NOMO-1 treated with dmso at 0.1 percent for 144 hours (cell line): Measurements from ENCODE around the gene FGGY.
"Not testable (repeated sequence)": the region's sequence is repeated elsewhere in the genome, so short reads cannot be mapped to it uniquely, and the experiment has no call there.

ENCODE experiments used
- DNase-seq: peaks from one replicate; lab custom pipeline; 2025; ENCODE audit not compliant: unreplicated experiment; lab: John Stamatoyannopoulos, UW

The FGGY gene, protein sequence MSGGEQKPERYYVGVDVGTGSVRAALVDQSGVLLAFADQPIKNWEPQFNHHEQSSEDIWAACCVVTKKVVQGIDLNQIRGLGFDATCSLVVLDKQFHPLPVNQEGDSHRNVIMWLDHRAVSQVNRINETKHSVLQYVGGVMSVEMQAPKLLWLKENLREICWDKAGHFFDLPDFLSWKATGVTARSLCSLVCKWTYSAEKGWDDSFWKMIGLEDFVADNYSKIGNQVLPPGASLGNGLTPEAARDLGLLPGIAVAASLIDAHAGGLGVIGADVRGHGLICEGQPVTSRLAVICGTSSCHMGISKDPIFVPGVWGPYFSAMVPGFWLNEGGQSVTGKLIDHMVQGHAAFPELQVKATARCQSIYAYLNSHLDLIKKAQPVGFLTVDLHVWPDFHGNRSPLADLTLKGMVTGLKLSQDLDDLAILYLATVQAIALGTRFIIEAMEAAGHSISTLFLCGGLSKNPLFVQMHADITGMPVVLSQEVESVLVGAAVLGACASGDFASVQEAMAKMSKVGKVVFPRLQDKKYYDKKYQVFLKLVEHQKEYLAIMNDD

DNA sequence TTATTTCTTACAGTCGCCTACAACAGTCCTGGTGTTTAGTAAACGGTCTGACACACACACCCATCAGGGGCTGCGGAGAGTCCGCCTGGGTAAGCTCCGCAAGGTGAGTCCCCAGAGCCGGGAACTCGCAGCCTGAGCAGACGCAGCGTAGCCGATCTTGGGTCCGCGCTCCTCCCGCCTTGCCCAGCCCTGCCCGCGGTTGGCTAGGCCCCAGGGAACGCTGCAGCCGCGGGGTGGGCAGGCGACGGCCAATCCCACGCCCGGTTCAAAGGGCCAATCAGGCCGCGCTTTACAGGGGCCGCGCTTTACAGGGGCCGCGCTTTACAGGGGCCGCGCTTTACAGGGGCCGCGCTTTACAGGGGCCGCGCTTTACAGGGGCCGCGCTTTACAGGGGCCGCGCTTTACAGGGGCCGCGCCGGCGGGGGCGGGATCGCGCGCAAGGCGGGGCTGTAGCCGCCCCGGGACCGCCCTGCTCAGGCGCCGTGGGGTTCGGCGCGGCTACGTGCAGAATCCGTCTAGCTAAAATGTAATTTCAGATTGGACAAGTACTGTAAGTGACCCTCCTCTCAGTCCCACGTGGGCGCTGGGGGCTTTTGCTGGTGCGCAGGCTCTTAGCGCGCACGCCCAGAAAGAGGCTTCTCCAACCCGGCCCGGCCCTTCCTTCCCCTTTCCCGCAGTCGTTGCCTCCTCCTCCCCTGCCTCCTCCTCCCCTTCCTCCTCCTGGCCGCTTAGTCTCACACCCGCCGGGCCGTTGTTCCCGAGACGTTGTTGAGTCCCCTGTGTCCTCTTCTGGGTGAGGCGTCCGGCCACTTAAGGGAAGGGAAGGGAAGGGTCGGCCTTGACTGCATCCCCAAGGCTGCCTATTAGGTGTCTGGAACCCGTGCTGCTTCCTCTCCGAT lies at the start of gene FGGY:
Gene FGGY, plus strand, starts transcription at position 737 of the 899 bp plus-strand sequence. CDS start 24,456 bp downstream, outside the sequence.
- peak; percentile 97 for DNase-seq

DNA sequence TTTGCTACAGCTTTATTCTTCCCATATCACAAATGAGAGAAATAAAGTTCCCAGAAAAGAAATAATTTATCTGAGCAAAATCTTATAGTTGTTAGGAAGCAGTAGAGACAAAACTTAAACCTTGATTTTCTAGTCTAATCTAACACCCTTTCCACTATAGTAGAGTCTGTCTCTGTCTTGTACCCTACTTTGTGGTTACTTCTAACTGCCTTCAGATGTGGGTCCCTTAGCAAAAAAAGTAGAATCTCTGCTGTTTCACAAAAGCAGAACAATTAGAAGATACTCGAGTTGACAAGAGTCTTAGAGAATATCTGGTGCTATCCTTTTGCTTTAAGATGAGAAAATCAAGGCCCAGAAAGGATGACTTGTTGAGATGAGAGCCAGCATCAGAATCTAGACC lies 48.1 kb upstream of the FGGY start:
- DNase-seq: no peak

DNA sequence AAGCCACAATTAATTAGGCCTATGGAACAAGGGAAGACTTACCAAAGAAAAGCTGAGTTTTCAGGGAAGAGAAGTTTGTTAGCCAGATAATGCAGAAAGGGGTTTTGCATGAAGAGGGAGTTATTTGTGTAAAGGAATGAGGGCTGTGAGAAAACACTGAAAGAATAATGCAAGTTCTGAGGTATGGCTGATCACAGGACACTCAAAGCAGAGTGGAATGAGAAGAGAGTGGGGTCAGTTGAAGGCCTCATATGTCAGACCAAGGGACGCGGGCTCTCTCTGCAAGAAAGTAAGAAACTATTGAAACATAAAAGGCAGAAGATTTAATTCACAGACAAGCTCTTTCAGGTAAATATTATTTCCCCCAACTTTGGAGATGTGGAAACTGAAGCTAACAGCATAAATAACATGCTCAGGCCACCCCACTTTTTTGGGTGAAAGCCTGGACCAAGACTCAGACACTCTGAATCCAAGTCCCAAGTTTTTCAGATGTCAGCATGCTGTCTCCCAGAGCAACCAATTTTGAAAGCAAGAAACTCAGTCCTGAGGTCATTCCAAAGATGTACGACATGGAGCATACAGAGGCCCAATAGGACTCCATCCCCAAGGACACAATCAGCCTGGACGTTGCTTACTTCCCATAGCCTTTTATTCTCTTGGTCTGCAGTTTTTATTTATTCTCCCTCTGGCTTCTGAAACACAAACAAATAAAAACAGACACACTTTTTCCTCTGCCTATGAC lies 47.3 kb upstream of the FGGY start:
- DNase-seq: no peak

DNA sequence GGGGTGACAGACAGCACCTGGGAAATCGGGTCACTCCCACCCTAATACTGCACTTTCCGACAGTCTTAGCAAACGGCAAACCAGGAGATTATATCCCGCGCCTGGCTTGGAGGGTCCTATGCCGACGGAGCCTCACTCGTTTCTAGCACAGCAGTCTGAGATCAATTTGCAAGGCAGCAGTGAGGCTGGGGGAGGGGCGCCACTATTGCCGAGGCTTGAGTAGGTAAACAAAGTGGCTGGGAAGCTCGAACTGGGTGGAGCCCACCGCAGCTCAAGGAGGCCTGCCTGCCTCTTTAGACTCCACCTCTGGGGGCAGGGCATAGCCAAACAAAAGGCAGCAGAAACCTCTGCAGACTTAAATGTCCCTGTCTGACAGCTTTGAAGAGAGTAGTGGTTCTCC lies 45.8 kb upstream of the FGGY start:
- not testable (repeated sequence) for DNase-seq

DNA sequence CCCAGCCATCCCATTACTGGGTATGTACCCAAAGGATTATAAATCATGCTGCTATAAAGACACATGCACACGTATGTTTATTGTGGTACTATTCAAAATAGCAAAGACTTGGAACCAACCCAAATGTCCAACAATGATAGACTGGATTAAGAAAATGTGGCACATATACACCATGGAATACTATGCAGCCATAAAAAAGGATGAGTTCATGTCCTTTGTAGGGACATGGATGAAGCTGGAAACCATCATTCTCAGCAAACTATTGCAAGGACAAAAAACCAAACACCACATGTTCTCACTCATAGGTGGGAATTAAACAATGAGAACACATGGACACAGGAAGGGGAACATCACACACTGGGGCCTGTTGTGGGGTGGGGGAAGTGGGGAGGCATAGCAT lies 40.5 kb upstream of the FGGY start:
- DNase-seq: not testable (repeated sequence)

DNA sequence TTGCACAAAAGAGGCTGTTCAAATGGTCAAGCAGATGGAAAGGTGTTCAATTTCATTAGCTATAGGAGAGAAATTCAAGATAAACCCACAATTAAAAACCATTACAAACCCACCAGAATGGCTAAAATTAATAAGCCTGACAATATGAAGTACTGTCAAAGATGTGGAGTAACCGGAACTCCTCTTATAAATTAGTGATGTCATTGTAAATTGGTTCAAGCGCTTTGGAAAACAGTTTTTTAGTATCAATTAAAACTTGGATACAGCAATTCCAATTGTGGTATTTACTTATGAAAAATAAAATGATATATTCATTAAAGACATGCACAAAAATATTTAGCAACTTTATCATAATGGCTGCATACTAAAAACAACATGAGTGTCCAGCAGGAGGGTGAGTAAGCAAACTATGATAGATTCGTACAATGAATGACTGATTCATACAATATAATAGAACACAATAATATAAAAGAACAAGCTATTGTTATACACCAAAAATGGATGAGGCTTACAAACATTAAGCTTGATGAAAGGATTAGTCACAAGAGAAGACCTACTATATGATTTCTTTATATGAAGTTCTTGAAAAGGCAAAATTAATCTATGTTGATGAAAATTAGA lies 38.4 kb upstream of the FGGY start:
- DNase-seq: no peak

DNA sequence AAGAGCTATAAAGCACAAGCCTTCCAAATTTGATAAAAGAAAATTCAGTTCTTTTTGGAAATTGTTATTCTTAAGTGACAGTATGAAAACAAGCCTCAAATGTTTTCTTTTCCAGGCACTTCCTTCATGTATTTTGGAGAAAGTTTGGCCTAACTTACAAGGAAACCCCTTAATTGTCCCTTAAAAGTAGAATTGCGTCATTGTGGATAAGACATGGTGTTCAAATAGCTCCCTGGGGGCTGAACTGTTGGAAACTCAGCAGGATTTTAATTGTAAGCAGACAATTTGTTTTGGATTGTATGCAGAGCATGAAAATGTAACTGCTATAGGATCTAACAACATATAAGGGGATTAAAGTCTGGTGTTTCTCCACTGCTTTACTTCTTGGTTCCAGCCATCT lies 35.4 kb upstream of the FGGY start:
- DNase-seq: no peak

DNA sequence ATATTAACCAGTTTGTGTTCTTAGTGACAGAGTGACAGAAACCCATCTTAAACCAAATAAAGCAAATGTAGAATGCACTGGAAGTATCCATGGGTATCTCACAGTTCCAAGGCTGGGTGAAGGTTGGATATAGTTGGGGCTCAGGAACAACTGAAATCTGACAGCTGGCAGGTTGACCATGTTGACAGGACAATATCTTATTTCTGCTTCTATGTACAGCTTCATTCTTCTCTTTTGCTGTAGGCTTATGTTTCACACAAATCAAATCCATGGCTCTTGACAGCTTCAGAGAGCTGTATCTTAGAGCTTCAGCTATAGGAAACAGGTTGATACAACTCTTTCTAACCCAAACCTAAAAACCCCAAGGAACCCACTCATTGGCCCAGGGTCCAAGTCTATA lies 34.3 kb upstream of the FGGY start:
- DNase-seq: no peak

DNA sequence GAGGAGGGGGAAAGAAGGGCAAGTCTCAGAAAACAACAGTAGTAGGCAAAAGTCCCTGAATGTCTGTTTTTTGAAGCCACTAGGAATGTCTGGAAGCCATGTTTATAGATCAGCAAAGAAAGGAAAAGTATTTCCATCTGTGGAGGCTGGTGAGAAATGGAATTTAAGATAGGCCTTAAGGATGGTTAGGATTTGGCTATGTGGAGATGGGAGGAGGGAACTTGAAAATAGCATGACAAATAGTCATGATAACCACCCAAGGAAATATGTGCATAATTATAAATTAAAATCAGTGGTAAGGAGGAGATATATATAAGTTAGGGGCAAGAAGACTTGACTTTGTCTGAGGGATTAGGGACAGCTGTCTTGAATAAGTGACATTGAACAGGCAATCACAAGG lies 33.8 kb upstream of the FGGY start:
- DNase-seq: no peak

DNA sequence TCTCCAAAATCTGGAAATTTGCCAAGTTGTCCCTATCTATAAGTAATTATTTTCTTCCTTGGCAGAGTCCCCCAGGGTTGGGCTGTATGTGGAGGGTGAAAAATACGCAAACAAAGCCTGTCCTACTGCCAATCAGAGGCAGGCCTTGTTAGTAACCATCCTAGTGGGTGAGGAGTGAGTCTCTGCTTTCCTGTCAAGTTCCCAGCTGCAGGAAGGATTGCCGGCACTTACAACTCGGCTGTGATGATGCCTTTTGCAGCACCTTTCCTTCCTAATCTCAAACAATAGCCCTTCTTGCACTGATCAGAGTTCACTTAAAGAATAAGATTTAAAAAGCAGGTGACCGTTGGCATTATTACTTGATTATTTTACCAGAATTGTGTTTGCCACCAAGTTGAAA lies 31.3 kb upstream of the FGGY start:
- DNase-seq: no peak

DNA sequence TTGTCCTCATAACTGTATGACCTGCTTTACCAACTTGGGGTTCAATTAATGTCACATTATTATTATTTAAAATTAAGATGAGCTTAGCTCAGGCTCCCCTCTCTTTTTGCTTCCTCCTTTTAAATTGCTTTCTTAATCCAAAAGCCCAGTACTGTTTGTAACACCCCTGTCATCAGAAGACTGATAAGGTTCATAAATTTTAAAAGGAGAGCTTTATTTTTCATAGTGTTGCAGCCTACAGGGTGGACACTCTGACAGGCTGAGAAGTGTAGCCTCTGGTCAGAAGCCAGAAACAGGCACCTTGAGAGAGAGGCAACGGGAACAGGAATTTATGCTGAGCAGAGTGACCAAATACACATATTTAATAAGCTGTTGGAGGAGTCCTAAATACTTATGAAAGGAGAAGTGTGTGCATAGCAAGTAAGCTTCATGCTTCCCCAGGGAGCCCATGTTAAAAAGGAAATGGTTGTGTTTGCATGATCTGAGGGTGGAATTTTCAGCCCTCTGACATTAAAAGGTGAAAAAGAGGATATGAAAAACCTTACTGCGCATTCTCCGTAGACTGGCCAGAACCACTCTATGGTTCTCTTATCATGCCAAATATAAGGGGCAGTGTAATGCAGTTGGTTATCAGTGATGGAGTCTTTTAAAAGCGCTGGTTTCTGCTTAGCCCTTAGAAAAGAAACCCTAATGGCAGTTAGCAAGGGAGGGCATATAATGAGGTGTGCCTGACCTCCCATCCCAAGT lies 30.5 kb upstream of the FGGY start:
- peak; percentile 52 for DNase-seq

DNA sequence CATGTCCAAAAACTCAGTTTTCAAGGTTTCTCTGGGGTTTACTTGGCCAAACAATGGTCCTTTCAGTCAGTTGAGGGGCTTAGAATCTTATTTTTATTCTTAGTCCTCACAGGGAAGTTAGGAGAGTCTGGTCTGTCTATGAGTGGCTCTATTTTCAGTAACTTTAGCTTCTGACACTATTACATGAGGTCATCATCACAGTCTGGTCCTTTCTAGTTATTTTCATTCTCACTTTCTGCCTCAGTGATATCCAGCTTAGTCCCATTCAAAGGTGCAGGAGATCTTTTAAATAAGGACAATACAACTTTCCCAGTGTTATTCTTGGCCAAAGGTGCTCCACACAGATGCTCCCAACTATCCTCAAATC lies 30.0 kb upstream of the FGGY start:
- no peak for DNase-seq

DNA sequence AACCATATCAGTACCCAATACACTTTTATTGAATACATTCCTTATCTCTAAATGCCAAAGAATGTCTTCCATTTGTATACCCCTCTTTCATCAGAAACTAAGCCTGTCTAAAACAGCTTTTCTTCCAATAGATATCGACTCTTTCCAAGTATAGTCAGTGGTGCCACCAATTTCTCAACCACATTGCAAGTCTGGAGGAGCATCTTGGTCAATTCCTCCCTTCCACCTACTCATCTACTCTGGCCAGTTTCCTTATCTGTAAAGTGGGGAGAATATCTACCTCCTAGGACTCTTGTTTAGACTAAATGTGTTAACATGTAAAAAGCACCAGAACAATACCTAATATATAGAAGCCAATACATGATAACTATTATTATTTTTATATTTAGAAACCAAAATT lies 28.5 kb upstream of the FGGY start:
- no peak for DNase-seq

DNA sequence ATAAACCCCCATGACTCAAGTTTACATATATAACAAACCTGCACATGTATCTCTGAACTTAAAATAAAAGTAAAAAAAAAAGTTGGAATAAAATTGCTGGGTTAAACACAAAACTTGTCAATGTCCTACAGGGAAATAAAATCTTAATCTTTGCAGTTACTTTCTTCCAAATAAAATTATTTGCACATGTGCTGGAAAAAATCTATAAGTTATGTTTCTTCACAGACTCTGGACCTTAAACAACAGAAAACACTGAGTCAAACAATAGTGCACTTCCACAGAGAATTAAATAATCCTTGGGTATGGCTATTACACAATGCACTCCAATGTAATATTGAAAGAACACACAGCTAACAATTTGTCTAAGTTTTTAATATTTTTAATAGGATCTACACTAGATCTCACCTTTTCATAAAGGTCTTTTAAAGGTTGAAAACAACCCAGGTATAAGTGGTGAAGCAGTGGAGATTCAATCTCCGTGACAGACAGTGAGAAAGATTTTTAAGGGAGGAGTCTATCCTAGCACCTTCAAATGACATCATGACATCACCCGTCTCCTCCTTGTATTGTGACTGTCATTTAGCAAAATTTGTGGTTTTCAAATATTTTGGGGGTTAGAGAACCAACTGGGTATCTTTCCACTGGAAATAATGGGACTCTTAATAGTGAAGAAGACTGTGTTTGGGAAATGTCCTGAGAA lies 25.2 kb upstream of the FGGY start:
- DNase-seq: no peak

DNA sequence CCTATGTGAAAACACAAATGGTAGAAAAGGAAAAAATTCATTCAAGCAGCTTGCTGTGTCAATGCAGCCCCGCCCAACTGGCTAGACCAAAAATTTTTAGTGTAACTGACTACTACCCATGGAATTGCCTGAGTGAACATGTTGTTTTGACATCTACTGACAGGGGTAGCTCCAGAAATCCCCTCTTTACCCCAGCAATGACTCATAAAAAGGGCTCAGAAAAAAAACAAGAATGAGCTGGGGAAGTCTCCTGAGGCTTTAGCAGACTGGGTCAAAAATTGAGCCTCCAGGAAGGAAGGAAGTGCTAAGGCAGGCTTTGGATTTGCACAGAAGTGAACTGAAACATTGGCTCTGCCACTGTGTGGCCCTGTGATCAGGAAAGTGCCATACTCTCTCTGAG lies 24.4 kb upstream of the FGGY start:
- DNase-seq: no peak

DNA sequence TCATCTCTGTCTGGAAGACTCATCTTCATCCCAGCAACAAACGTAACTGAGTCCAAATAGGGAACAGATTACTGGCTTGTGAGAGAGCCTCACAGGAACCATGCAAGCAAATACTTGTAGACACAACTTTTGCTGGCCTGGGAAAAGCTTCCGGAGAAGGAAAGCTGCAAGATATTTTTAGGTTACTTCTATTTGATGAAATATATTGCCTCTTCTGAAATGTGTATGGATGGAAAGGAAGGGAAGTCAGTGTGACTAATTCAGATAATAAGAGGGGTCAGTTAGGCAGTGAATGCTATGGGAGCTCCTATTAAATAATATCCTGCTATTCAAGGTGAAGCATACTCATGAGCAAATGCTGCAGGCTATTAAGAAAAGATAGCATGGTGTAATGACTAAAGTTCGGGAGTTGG lies 20.4 kb upstream of the FGGY start:
- no peak for DNase-seq

DNA sequence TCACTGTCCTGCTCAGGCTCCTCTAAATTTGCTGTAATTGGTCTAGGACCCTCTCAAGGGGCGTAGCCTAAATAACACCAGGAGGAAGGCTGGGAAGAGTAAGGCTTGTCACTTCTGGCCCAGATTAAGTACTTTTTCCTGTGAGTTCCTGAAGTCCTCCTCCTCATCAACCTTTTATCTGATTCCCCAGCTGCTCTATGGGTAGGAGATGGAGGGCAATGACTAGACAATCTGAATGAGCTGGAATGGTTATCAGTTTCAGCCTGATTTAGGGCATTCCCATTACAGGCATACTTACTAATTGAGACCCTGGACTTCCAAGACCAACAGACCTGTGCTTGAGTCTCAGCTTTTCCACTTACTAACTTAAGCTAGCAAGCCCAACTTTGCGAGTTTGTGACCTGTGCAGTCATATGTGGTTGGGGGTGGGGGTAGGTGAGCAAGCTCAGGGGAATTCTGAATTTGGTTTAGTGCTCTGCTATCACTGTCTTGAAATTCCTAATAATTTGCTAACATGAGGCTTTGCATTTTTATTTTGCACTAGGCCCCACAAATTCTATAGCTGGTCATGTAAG lies 18.0 kb upstream of the FGGY start:
- DNase-seq: no peak

DNA sequence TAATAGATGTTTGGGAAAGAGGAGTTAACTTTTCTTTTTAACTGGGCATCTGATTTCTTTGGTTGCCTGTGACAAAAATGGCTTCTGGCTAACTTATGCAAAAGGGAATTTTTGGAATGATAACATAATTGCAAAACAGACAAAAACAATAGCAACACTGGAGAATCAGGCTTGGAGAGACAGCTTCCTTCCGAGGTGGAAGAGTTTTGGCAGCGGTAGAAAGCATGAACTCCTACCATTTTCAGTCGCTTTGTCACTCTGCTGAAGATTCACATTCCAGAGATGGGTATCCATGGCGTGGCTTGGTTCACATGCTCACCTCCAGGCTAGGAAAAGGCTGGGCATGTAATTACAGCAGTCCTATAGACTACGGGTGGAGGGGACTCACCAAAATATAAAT lies 17.2 kb upstream of the FGGY start:
- DNase-seq: no peak

DNA sequence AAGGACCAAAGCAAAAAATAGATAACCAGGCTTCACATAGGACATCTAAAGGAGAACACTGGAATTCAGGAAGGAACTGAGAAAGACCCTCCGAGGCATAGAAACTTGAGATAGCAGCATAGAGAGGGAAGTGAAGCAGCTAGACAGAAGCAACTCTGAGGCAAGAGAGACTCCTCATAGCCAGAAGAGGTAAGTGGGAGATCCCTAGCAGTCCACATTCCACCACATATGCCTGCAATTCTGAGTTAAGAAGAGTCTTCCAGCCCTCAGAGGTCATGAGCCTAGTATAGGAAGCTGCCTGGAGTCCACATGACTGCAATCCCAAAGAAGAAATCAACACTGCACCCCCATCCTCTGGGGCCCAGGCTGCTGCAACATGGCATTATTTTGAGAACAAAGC lies 13.9 kb upstream of the FGGY start:
- no peak for DNase-seq
